Peyer's patch (tissue), 4 donors: ENCODE data around the gene TRPC4. TPM values are rescaled to one million over a fixed set of nuclear protein-coding genes. Genes with fewer than 3 reads are reported as not detected.

ENCODE experiments used
- DNase-seq, 3 donors: peaks; one replicate each; pipeline ENCODE4 v3.0.0-alpha.2; 2017 to 2019
- H3K27ac ChIP-seq, 4 donors: fragments of 200-600 bp; sonication (generic); one replicate each; pipeline ENCODE4 v1.5.1; 2016 to 2019
- H3K27me3 ChIP-seq, 2 donors: fragments of 200-600 bp; sonication (generic); one replicate each; pipeline ENCODE4 v1.5.1; 2019
- H3K36me3 ChIP-seq, 3 donors: fragments of 200-600 bp; sonication (generic); one replicate each; pipeline ENCODE4 v1.5.1; 2016 to 2019
- H3K4me1 ChIP-seq, 4 donors: fragments of 200-600 bp; sonication (generic); one replicate each; pipeline ENCODE4 v1.5.1; 2016 to 2019
- H3K4me3 ChIP-seq, 4 donors: fragments of 200-600 bp; sonication (generic); 1 replicate in 3 of 4; 2 replicates in 1 of 4; pipeline ENCODE4 v1.5.1; 2016 to 2019; ENCODE audit warnings: mild to moderate bottlenecking in 1 of 4
- H3K9me3 ChIP-seq, 4 donors: fragments of 200-600 bp; sonication (generic); one replicate each; pipeline ENCODE4 v1.5.1; 2016 to 2019; ENCODE audit warnings: mild to moderate bottlenecking in 1 of 4
- CTCF ChIP-seq, 6 experiments: fragments of 450-650 bp in 4 of 6; fragments of 200-600 bp in 2 of 6; sonication (generic) in 1 of 6; IDR thresholded peaks; one replicate each; pipeline ENCODE4 v1.5.1; 2017 to 2019; ENCODE audit warnings: antibody characterized with exemption in 6 of 6, mild to moderate bottlenecking in 3 of 6, moderate library complexity in 1 of 6
- POLR2A ChIP-seq, 2 donors: fragments of 450-650 bp; IDR thresholded peaks; one replicate each; pipeline ENCODE4 v1.5.1; 2017; ENCODE audit warnings: antibody characterized with exemption in 2 of 2, mild to moderate bottlenecking in 2 of 2, moderate library complexity in 2 of 2
- total RNA-seq, 4 donors: library from RNA; depleted of rRNA; stranded (reverse); fragments of >200 nt; gene quantifications; one replicate each; pipeline ENCODE4 v1.1.0, GENCODE V29; 2016

TRPC4 gene
- total RNA-seq, 4 donors from 2014 or later, result 1.2 TPM; not detected in 3

GRCh38 chr13:37679043-37679442 lies 190.5 kb downstream of the TRPC4 start:
- Histone ChIP-seq H3K4me3 (no peak overlapping the region), H3K9me3 (no peaks in the 10 kb centered on the region), H3K4me1 (no peaks in the 10 kb centered on the region), H3K36me3 (no peaks in the 10 kb centered on the region), H3K27ac (no peak overlapping the region), H3K27me3 (no peaks in the 10 kb centered on the region)
- DNase-seq, result no peak
- TF ChIP-seq POLR2A (IDR thresholded peaks at IDR 0.05) (no peak), CTCF (IDR thresholded peaks at IDR 0.05) (no peak)

GRCh38 chr13:37669845-37670244 lies 199.7 kb downstream of the TRPC4 start:
- Histone ChIP-seq H3K9me3 (no peaks in the 10 kb centered on the region), H3K36me3 (no peaks in the 10 kb centered on the region), H3K4me3 (no peak overlapping the region), H3K27me3 (no peaks in the 10 kb centered on the region), H3K4me1 (no peaks in the 10 kb centered on the region), H3K27ac (no peak overlapping the region)
- no peak for DNase-seq
- no peak for TF ChIP-seq POLR2A (IDR thresholded peaks at IDR 0.05)
- TF ChIP-seq CTCF (IDR thresholded peaks at IDR 0.05), result no peak

- H3K4me3 ChIP-seq, result no peak overlapping the region
- no peaks in the 10 kb centered on the region for H3K9me3 ChIP-seq
- no peaks in the 10 kb centered on the region for H3K36me3 ChIP-seq
- no peak overlapping the region for H3K27ac ChIP-seq
- no peak for DNase-seq
- H3K4me1 ChIP-seq, result no peaks in the 10 kb centered on the region
- no peaks in the 10 kb centered on the region for H3K27me3 ChIP-seq
- TF ChIP-seq CTCF (IDR thresholded peaks at IDR 0.05) (no peak), POLR2A (IDR thresholded peaks at IDR 0.05) (no peak)
Measured at GRCh38 chr13:37667702-37668101, 201.9 kb downstream of the TRPC4 start.

- Histone ChIP-seq H3K27ac (no peak overlapping the region), H3K4me1 (no peaks in the 10 kb centered on the region), H3K4me3 (no peak overlapping the region), H3K27me3 (no peaks in the 10 kb centered on the region), H3K9me3 (no peaks in the 10 kb centered on the region), H3K36me3 (no peaks in the 10 kb centered on the region)
- no peak for DNase-seq
- no peak for TF ChIP-seq POLR2A (IDR thresholded peaks at IDR 0.05)
- no peak for TF ChIP-seq CTCF (IDR thresholded peaks at IDR 0.05)
Measured at GRCh38 chr13:37666036-37666435, 203.5 kb downstream of the TRPC4 start.

- Histone ChIP-seq H3K36me3 (no peaks in the 10 kb centered on the region), H3K9me3 (no peaks in the 10 kb centered on the region), H3K27ac (no peak overlapping the region), H3K27me3 (no peaks in the 10 kb centered on the region), H3K4me3 (no peak overlapping the region), H3K4me1 (no peaks in the 10 kb centered on the region)
- DNase-seq, result no peak
- TF ChIP-seq POLR2A (IDR thresholded peaks at IDR 0.05), result no peak
- TF ChIP-seq CTCF (IDR thresholded peaks at IDR 0.05), result no peak
Measured at GRCh38 chr13:37665420-37665819, 204.2 kb downstream of the TRPC4 start.

- no peak for DNase-seq
- Histone ChIP-seq H3K27ac (no peak overlapping the region), H3K36me3 (no peaks in the 10 kb centered on the region), H3K9me3 (no peaks in the 10 kb centered on the region), H3K27me3 (no peaks in the 10 kb centered on the region), H3K4me3 (no peak overlapping the region), H3K4me1 (no peaks in the 10 kb centered on the region)
- no peak for TF ChIP-seq POLR2A (IDR thresholded peaks at IDR 0.05)
- no peak for TF ChIP-seq CTCF (IDR thresholded peaks at IDR 0.05)
Measured at GRCh38 chr13:37663724-37664123, 205.8 kb downstream of the TRPC4 start.
